HG03196 (cell line): Measurements from ENCODE around the gene RTN1.

Experiments
- ATAC-seq: cut with Tn5 transposase; IDR thresholded peaks from one replicate; pipeline ENCODE4 v1.9.1; 2021; ENCODE audit not compliant: unreplicated experiment

The RTN1 gene

DNA sequence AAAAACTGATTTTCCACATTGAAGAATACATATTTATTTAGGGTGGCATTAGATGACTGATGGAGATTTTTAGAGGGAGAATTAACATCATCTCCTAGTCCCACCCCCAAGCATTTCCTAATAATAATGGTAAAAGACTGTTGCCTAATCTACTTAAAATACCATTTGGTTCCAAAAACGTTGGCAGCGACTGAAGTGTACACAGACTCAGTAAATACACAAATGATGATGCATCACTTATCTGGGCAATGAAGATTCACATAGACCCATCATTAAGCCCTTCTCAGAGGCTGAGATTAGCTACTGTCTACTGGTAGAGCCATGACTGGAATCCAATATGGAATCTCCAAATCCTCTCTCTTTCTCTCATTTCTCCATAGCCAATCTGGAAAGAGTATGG is 18.2 kb downstream of the RTN1 start:
- ATAC-seq, result no peak

DNA sequence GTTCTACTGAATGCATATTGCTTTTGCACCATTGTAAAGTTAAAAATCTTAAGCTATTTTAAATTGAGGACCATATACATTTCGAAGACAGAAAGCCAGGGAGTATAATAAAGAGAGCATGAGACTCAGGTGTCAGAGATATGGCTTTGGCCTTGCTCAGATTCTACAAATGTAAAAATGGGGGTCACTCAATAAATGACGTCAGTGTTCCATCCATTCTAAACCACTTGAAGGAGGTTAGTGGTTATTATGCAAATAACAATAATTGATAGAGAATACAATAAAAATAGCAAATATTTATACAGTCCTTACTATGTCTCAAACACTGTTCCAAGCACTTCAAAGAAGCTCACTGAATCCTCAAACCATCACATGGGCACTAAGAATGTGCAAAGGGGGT is 20.1 kb downstream of the RTN1 start:
- ATAC-seq, result no peak

GRCh38 chr14:59849411-59850130 is 21.0 kb downstream of the RTN1 start:
- ATAC-seq, result no peak

DNA sequence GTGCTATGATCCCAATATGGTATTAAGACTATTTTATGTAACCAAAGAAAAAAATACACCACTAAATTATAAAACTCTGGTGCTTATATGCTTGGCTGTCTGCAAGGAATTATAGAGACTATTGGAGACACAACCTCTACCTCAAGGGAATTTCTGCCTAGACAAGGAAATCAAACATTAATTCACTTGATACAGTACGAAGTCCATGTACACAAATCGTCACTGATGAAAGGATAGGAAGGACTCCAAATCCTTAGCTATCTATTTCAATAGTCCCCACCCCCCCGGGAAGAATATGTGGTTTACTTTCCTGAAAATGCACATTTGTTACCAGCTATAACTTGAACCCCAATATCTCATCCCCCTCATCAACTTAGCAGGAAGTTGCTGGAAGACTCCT is 21.9 kb downstream of the RTN1 start:
- ATAC-seq, result no peak

DNA sequence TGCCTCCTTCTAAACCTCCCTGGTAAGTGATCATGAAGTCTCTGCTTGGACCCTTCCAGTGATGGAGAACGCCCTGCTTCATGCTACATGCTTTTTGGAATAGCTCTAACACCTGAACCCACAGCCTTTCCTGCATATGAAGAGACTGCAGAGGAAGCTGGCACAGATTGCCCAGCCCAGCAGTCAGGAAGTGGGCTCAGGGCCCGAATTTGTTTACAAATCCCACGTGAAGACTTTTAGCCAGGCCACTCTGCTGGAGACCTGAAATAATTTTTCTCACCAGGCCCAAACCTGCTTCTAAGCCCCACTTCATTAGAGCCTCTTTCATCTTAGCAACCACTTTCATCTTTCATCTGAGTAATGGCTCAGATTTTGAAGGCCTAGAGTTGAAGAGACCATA is 22.9 kb downstream of the RTN1 start:
- no peak for ATAC-seq

- ATAC-seq, result no peak
These were observed 24.0 kb downstream of the RTN1 start for GRCh38 chr14:59846595-59846994.

DNA sequence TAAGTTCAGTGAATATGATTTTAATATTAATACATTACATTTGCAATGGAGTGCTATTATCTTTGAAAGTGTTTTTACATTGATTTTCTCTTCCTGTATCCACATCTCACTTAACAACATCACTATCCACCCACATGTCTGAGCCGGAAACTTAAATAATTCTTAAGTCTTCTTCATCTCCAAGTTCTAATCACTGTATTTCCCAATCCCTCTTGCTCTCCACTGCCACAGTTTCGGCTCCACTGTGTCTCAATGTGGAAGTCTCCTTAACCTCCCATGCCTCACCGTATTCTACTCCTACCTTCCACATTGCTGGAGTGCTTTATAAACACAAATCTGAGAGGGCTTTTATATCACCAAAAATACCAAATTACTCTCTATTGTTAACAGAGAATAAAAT is 25.3 kb downstream of the RTN1 start:
- no peak for ATAC-seq

GRCh38 chr14:59844186-59844812 is 26.3 kb downstream of the RTN1 start:
- ATAC-seq, result no peak

DNA sequence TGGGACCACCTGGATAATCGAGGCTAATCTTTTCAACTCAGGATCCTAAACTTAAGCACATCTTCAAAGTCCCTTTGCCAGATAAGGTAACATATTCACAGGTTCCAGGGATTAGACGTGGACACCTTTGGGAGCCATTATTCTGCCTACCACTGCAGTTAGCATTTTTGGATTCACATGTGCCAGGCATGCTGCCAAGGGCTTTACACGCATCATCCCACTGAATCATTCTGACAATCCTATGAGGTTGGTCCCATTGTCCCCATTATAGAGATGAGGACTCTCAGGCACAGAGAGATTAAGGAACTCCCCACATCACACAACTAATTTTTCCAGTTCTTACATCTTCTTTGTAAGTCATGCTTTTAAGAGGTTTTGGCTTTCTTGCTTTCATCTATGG is 34.5 kb downstream of the RTN1 start:
- ATAC-seq, result no peak

GRCh38 chr14:59832653-59833294 is 37.8 kb downstream of the RTN1 start:
- no peak for ATAC-seq

- no peak for ATAC-seq
These were observed 39.4 kb downstream of the RTN1 start for GRCh38 chr14:59831121-59831730.

DNA sequence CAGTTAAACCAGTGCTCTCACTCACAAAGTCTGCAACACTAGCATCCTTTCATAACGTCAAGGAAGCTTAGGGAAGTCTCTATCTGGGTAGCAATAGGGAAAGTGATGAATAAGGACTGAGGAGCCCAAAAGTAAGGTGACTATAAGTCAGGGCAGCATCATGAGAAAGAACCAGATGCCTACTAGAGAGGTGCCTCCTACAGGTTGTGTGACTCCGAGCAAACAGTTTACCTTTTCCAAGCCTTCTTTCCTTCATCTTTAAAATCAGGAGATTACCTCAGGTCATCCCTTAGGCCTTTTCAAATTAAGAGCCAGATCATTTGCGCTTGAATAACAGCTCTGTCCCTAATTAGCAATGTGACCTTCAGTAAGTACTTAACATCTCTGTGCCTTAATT is 40.2 kb downstream of the RTN1 start:
- no peak for ATAC-seq

GRCh38 chr14:59829469-59830337 is 40.9 kb downstream of the RTN1 start:
- no peak for ATAC-seq

GRCh38 chr14:59828276-59828675 is 42.3 kb downstream of the RTN1 start:
- ATAC-seq, result no peak

DNA sequence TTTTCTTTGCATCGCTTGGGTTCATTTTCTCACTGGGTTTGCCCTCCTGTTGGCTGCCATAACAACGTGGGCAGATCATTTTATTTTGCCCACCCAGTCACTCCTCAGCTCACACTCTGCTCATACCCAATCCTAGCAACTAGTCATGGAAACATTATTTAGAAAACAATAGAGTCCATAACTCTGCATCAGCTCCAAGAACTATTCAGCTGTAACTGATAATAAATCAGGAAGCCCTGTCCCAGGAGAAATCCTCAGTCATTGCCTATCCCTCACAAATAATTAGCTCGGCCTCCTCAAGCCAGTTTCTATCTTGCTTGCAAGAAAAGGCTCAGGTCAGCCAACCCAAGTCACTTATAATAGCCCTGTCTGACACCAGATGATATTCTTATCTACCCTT is 43.2 kb downstream of the RTN1 start:
- no peak for ATAC-seq

- ATAC-seq, result no peak
These were observed 44.4 kb downstream of the RTN1 start for GRCh38 chr14:59826150-59826549.

- ATAC-seq, result no peak
These were observed 47.4 kb downstream of the RTN1 start for GRCh38 chr14:59823179-59823578.

GRCh38 chr14:59819446-59820088 is 51.0 kb downstream of the RTN1 start:
- no peak for ATAC-seq

GRCh38 chr14:59816941-59817340 is 53.6 kb downstream of the RTN1 start:
- ATAC-seq, result no peak

DNA sequence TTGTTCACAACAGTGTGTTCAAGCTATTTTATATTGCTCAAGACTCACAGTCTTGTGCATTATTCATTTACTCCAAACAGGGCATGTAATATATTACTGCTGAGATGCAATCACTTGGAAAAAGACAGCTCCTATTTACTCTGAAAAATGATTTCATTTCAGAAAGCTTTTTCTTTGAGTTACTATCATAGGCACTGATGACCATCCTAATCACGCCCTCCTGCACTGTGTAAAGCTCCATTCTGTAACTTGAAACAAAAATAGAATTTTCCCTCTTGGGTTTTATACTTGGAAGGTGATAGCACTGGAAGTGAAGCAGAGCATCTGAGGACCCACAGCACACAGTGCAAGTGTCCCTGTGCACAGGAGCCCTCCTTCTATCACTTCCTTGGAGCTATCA is 55.6 kb downstream of the RTN1 start:
- ATAC-seq, result no peak

- no peak for ATAC-seq
These were observed 58.8 kb downstream of the RTN1 start for GRCh38 chr14:59811815-59812214.
